ENCODE measurements around the gene ETFBKMT.

DNA sequence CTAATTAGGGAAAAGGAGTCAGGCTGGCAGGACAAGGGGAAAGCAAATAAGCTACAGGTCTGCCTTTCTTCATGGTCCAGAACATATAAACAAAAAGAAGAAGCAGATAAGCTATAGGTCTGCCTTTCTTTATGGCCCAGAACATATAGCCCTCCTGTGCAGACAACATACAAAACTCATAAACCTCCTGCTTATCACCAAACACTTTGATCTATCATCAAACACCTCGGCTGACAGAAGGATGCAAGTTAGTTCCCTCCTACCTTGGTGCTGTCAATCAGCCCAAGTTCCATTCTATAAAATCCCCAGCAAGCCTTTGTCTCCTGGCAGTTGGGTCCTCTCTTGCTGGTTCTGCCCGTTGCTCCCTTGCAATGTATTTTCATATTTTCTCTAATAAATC is 46.1 kb downstream of the ETFBKMT start:
- no peak for TF ChIP-seq ZBTB1 (CRISPR knock-in tag; IDR thresholded peaks at IDR 0.05; ENCODE audit: borderline replicate concordance)
- TF ChIP-seq ZNF274 (CRISPR knock-in tag; IDR thresholded peaks at IDR 0.05): no peak
- no peak for TF ChIP-seq ARID2 (CRISPR knock-in tag; IDR thresholded peaks at IDR 0.05; ENCODE audit: borderline replicate concordance)
- TF ChIP-seq, protein P1, sequence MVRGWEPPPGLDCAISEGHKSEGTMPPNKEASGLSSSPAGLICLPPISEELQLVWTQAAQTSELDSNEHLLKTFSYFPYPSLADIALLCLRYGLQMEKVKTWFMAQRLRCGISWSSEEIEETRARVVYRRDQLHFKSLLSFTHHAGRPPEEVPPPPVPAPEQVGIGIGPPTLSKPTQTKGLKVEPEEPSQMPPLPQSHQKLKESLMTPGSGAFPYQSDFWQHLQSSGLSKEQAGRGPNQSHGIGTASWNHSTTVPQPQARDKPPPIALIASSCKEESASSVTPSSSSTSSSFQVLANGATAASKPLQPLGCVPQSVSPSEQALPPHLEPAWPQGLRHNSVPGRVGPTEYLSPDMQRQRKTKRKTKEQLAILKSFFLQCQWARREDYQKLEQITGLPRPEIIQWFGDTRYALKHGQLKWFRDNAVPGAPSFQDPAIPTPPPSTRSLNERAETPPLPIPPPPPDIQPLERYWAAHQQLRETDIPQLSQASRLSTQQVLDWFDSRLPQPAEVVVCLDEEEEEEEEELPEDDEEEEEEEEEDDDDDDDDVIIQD (CRISPR knock-in tag; IDR thresholded peaks at IDR 0.05; ENCODE audit: low read depth): no peak
- TF ChIP-seq EP300 (IDR thresholded peaks at IDR 0.05; ENCODE audit: low read depth in 2 of 2, low read length in 2 of 2): no peak
- TF ChIP-seq EP300 (CRISPR knock-in tag; IDR thresholded peaks at IDR 0.05; ENCODE audit: borderline replicate concordance): no peak
- TF ChIP-seq EZH2 (conservative IDR thresholded peaks at IDR 0.05; ENCODE audit: low read depth, low read length): no peak
